Limb (tissue), 2 donors: ENCODE results near the gene ZC3HAV1.
"Not testable (repeated sequence)": the region's sequence is repeated elsewhere in the genome, so short reads cannot be mapped to it uniquely, and the experiment has no call there.

Experiments used
- DNase-seq, 2 donors: peaks; one replicate each; pipeline ENCODE4 v3.0.0-alpha.2; 2016; ENCODE audit errors: extremely low spot score in 2 of 2

Gene ZC3HAV1

GRCh38 chr7:139054101-139054500 is 55.4 kb downstream of the ZC3HAV1 start:
- no peak for DNase-seq

- no peak for DNase-seq
Measured at GRCh38 chr7:139051655-139052054, 57.9 kb downstream of the ZC3HAV1 start.

- no peak for DNase-seq
Measured at GRCh38 chr7:139049936-139050335, 59.6 kb downstream of the ZC3HAV1 start.

GRCh38 chr7:139049111-139049510 is 60.4 kb downstream of the ZC3HAV1 start:
- no peak for DNase-seq

GRCh38 chr7:139047970-139048369 is 61.5 kb downstream of the ZC3HAV1 start:
- no peak for DNase-seq

GRCh38 chr7:139046143-139046542 is 63.4 kb downstream of the ZC3HAV1 start:
- DNase-seq, result no peak

GRCh38 chr7:139044813-139045794 is 64.4 kb downstream of the ZC3HAV1 start:
- DNase-seq, result no peak

GRCh38 chr7:139043823-139044812 is 65.4 kb downstream of the ZC3HAV1 start:
- no peak for DNase-seq

GRCh38 chr7:139041378-139042085 is 68.0 kb downstream of the ZC3HAV1 start:
- DNase-seq, result no peak

- no peak for DNase-seq
Measured at GRCh38 chr7:139038691-139039090, 70.8 kb downstream of the ZC3HAV1 start.

GRCh38 chr7:139036901-139037300 is 72.6 kb downstream of the ZC3HAV1 start:
- no peak for DNase-seq

- DNase-seq, result peak; percentile 83 to 92
Measured at GRCh38 chr7:139035586-139036353, 73.8 kb downstream of the ZC3HAV1 start, which contains the start of gene ZC3HAV1L. ZC3HAV1L (minus strand) TSS chr7:139036042; CDS start chr7:139036017, 25 bp downstream.

- DNase-seq, result peak in 1 of 2 donors; percentile 17
Measured at GRCh38 chr7:139034855-139035585, 74.5 kb downstream of the ZC3HAV1 start.

- DNase-seq, result no peak
Measured at GRCh38 chr7:139034336-139034735, 75.2 kb downstream of the ZC3HAV1 start.

- DNase-seq, result no peak
Measured at GRCh38 chr7:139033346-139034114, 76.0 kb downstream of the ZC3HAV1 start.

- no peak for DNase-seq
Measured at GRCh38 chr7:139032473-139032872, 77.0 kb downstream of the ZC3HAV1 start.

GRCh38 chr7:139029353-139029752 is 80.2 kb downstream of the ZC3HAV1 start:
- DNase-seq, result no peak

- no peak for DNase-seq
Measured at GRCh38 chr7:139026551-139026950, 83.0 kb downstream of the ZC3HAV1 start.

GRCh38 chr7:139025861-139026260 is 83.7 kb downstream of the ZC3HAV1 start:
- not testable (repeated sequence) for DNase-seq
